HepG2 (cell line): ENCODE measurements around the gene EIF6. TPM values are rescaled to one million over a fixed set of nuclear protein-coding genes. Genes with fewer than 3 reads are reported as not detected.

ENCODE experiments used
- ARHGAP35 ChIP-seq: sonication (generic); formaldehyde crosslinking; IDR thresholded peaks from 2 replicates; pipeline ENCODE4 v1.9.0; 2022; ENCODE audit warnings: mild to moderate bottlenecking, inconsistent platforms, moderate library complexity, missing genetic modification reagents, borderline replicate concordance
- DNMT1 ChIP-seq: sonication (generic); formaldehyde crosslinking; IDR thresholded peaks from 2 replicates; pipeline ENCODE4 v1.5.1; 2020; ENCODE audit warnings: mild to moderate bottlenecking, missing genetic modification reagents
- DR1 ChIP-seq: sonication (generic); formaldehyde crosslinking; IDR thresholded peaks from 2 replicates; pipeline ENCODE4 v1.8.0; 2021; ENCODE audit warnings: mild to moderate bottlenecking, missing genetic modification reagents, inconsistent platforms
- ERF ChIP-seq: IDR thresholded peaks from 2 replicates; pipeline ENCODE4 v1.6.1; 2018; ENCODE audit warnings: missing biosample characterization, missing genetic modification reagents
- GATAD1 ChIP-seq: IDR thresholded peaks from 2 replicates; pipeline ENCODE4 v1.6.1; 2016; ENCODE audit warnings: missing genetic modification reagents, missing compliant biosample characterization
- GFI1 ChIP-seq: sonication (generic); formaldehyde crosslinking; IDR thresholded peaks from 2 replicates; pipeline ENCODE4 v1.5.0; 2020; ENCODE audit warnings: missing genetic modification reagents, mild to moderate bottlenecking, borderline replicate concordance
- HNF4A ChIP-seq: sonication (generic); formaldehyde crosslinking; IDR thresholded peaks from 2 replicates; pipeline ENCODE4 v1.4.0; 2020; ENCODE audit warnings: missing genetic modification reagents
- IRF2 ChIP-seq: IDR thresholded peaks from 2 replicates; pipeline ENCODE4 v1.6.1; 2018; ENCODE audit warnings: missing genetic modification reagents, missing compliant biosample characterization
- MAF1 ChIP-seq: sonication (generic); formaldehyde crosslinking; IDR thresholded peaks from 2 replicates; pipeline ENCODE4 v1.5.0; 2020; ENCODE audit warnings: missing genetic modification reagents, borderline replicate concordance
- MEF2D ChIP-seq: sonication (generic); formaldehyde crosslinking; IDR thresholded peaks from 2 replicates; pipeline ENCODE4 v1.5.1; 2020; ENCODE audit warnings: mild to moderate bottlenecking, missing genetic modification reagents
- MYC ChIP-seq: sonication (generic); formaldehyde crosslinking; IDR thresholded peaks from 2 replicates; pipeline ENCODE4 v1.9.0; 2021; ENCODE audit warnings: missing genetic modification reagents, borderline replicate concordance
- NFIB ChIP-seq: sonication (generic); formaldehyde crosslinking; IDR thresholded peaks from 2 replicates; pipeline ENCODE4 v1.9.0; 2021; ENCODE audit warnings: missing genetic modification reagents, mild to moderate bottlenecking, borderline replicate concordance
- NFRKB ChIP-seq: fragments of 450-650 bp; IDR thresholded peaks from 2 replicates; pipeline ENCODE4 v1.6.1; 2017
- NRL ChIP-seq: sonication (generic); formaldehyde crosslinking; IDR thresholded peaks from 2 replicates; pipeline ENCODE4 v1.5.0; 2020; ENCODE audit warnings: missing genetic modification reagents, mild to moderate bottlenecking, moderate library complexity, borderline replicate concordance
- PAX8 ChIP-seq: sonication (generic); formaldehyde crosslinking; IDR thresholded peaks from 2 replicates; pipeline ENCODE4 v1.8.0; 2022; ENCODE audit warnings: mild to moderate bottlenecking, missing genetic modification reagents, borderline replicate concordance
- SP2 ChIP-seq: sonication (generic); formaldehyde crosslinking; IDR thresholded peaks from 2 replicates; pipeline ENCODE4 v1.5.1; 2020; ENCODE audit warnings: mild to moderate bottlenecking, missing genetic modification reagents
- ZBTB3 ChIP-seq: sonication (generic); formaldehyde crosslinking; IDR thresholded peaks from 2 replicates; pipeline ENCODE4 v1.4.0; 2020; ENCODE audit warnings: low read depth, mild to moderate bottlenecking, moderate library complexity, missing genetic modification reagents, borderline replicate concordance
- ZBTB33 ChIP-seq: sonication (generic); formaldehyde crosslinking; IDR thresholded peaks from 2 replicates; pipeline ENCODE4 v1.4.0; 2020; ENCODE audit warnings: missing genetic modification reagents
- ZFP37 ChIP-seq: sonication (generic); formaldehyde crosslinking; IDR thresholded peaks from 2 replicates; pipeline ENCODE4 v1.4.0; 2020; ENCODE audit warnings: missing genetic modification reagents, borderline replicate concordance
- ZNF430 ChIP-seq: sonication (generic); formaldehyde crosslinking; IDR thresholded peaks from 2 replicates; pipeline ENCODE4 v1.9.0; 2021; ENCODE audit warnings: mild to moderate bottlenecking, missing genetic modification reagents
- ZNF432 ChIP-seq: sonication (generic); formaldehyde crosslinking; IDR thresholded peaks from 2 replicates; pipeline ENCODE4 v1.5.0; 2020; ENCODE audit warnings: missing genetic modification reagents, mild to moderate bottlenecking, borderline replicate concordance
- ZNF629 ChIP-seq: sonication (generic); formaldehyde crosslinking; conservative IDR thresholded peaks from 2 replicates; pipeline ENCODE4 v1.5.0; 2020; ENCODE audit warnings: missing genetic modification reagents
- polyA plus RNA-seq, 8 experiments: library from polyadenylated mRNA; depleted of rRNA in 3 of 8; stranded (reverse) in 7 of 8; unstranded in 1 of 8; fragments of >200 nt; fragmentation: Illumina TruSeq in 4 of 8; extraction: Trizol in 4 of 8; gene quantifications; 2 replicates each; pipeline versions ENCODE4 v1.2.1 to v1.2.3, GENCODE V29; 2011 to 2016; ENCODE audit warnings: low read depth in 4 of 8, missing spikeins in 1 of 8, mixed read lengths in 1 of 8; ENCODE audit not compliant: insufficient read depth in 1 of 8
- total RNA-seq, 5 experiments: library from RNA; depleted of rRNA; stranded (reverse); fragments of >200 nt; fragmentation: Illumina TruSeq; extraction: Trizol; gene quantifications; 2 replicates each; pipeline ENCODE4 v1.2.3, GENCODE V29; 2016; ENCODE audit warnings: low read depth in 1 of 5
- TF ChIP-seq, protein P1 (sequence below): sonication (generic); formaldehyde crosslinking; IDR thresholded peaks from 2 replicates; pipeline ENCODE4 v1.8.0; 2022; ENCODE audit warnings: mild to moderate bottlenecking, missing genetic modification reagents, moderate library complexity
- TF ChIP-seq, protein P2 (sequence below): sonication (generic); formaldehyde crosslinking; IDR thresholded peaks from 2 replicates; pipeline ENCODE4 v1.4.0; 2020; ENCODE audit warnings: missing genetic modification reagents, borderline replicate concordance
- TF ChIP-seq, protein P3 (sequence below): sonication (generic); formaldehyde crosslinking; IDR thresholded peaks from 2 replicates; pipeline ENCODE4 v1.5.1; 2020; ENCODE audit warnings: missing genetic modification reagents, mild to moderate bottlenecking, borderline replicate concordance

The EIF6 gene
- total and polyA plus RNA-seq, 2 of the 13 experiments (the other 11 are each of a cell fraction or from before 2014, with no cell fraction given), result 462 to 466 TPM

DNA sequence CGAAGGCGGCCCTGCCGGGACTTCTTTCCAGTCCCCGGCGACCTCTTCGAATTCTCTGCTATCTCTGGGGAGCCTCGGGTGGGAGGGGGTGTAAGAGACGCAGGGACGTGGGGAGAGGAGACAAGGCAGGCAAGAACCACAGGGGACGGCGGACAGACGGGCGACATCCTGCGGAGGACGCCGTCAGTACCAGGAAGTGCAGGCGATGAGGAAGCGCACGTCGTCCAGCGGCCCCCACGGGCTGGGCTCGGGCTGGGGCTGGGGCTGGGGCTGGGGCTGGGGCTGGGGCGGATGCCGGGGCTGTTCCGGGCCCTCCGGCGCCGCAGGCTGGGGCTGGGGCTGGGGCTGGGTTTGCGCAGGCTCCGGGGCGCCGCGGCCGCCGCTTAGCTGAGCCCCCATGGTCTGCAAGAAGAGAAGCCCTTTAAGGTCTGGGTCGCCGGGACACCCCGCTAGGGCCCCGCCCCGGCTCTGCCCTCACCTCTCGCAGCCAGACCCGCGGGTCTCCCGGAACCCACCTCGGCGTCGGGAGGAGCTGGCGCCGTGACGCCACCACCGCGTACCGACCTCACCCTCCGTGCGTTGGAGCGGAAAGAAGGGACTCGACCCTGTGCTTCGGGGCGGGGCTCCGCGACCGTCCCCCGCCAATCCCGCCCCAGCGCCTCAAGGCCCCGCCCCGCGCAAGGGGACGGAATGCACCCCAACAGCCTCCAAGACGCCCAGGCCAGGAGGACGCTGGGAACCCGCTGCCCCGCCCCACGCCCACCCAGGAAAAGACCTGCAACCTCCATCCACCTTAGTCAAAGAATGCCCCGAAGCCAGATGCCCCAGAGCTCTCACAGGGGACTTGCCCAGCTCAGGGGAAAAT is 6.8 kb downstream of the EIF6 start, which contains the start of gene MMP24OS (continued):
- TF ChIP-seq ZNF430 (CRISPR knock-in tag) (no peak), HNF4A (CRISPR knock-in tag) (no peak), MEF2D (CRISPR knock-in tag) (no peak), ARHGAP35 (CRISPR knock-in tag) (0 out of 2 replicates have a peak, but pooled peaks have one; percentile 17), DR1 (CRISPR knock-in tag) (no peak), ZNF629 (CRISPR knock-in tag) (no peak), ZBTB3 (CRISPR knock-in tag) (no peak), NFIB (no peak), ZFP37 (CRISPR knock-in tag) (no peak), GFI1 (CRISPR knock-in tag) (no peak), PAX8 (CRISPR knock-in tag) (no peak), ZNF432 (CRISPR knock-in tag) (no peak), ERF (CRISPR knock-in tag) (no peak), NFRKB (no peak), IRF2 (CRISPR knock-in tag) (no peak), MAF1 (CRISPR knock-in tag) (no peak), SP2 (CRISPR knock-in tag) (no peak), ZBTB33 (CRISPR knock-in tag) (peak; percentile 89), DNMT1 (CRISPR knock-in tag) (no peak), NRL (CRISPR knock-in tag) (peak; percentile 44; the same call in 1 of the 2 replicates), MYC (CRISPR knock-in tag) (peak; percentile 10; the same call in 1 of the 2 replicates), GATAD1 (no peak)
- TF ChIP-seq, protein P1, sequence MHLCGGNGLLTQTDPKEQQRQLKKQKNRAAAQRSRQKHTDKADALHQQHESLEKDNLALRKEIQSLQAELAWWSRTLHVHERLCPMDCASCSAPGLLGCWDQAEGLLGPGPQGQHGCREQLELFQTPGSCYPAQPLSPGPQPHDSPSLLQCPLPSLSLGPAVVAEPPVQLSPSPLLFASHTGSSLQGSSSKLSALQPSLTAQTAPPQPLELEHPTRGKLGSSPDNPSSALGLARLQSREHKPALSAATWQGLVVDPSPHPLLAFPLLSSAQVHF, result no peak
- TF ChIP-seq, protein P2, sequence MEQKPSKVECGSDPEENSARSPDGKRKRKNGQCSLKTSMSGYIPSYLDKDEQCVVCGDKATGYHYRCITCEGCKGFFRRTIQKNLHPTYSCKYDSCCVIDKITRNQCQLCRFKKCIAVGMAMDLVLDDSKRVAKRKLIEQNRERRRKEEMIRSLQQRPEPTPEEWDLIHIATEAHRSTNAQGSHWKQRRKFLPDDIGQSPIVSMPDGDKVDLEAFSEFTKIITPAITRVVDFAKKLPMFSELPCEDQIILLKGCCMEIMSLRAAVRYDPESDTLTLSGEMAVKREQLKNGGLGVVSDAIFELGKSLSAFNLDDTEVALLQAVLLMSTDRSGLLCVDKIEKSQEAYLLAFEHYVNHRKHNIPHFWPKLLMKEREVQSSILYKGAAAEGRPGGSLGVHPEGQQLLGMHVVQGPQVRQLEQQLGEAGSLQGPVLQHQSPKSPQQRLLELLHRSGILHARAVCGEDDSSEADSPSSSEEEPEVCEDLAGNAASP (CRISPR knock-in tag), result no peak
- TF ChIP-seq, protein P3, sequence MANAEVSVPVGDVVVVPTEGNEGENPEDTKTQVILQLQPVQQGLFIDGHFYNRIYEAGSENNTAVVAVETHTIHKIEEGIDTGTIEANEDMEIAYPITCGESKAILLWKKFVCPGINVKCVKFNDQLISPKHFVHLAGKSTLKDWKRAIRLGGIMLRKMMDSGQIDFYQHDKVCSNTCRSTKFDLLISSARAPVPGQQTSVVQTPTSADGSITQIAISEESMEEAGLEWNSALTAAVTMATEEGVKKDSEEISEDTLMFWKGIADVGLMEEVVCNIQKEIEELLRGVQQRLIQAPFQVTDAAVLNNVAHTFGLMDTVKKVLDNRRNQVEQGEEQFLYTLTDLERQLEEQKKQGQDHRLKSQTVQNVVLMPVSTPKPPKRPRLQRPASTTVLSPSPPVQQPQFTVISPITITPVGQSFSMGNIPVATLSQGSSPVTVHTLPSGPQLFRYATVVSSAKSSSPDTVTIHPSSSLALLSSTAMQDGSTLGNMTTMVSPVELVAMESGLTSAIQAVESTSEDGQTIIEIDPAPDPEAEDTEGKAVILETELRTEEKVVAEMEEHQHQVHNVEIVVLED, result no peak
